GOT3 (cell line): ENCODE results near the gene CACNA1E.

Source experiments
- DNase-seq: peaks from one replicate; lab custom pipeline; 2025; ENCODE audit warnings: mixed read lengths; lab: John Stamatoyannopoulos, UW

CACNA1E gene

DNA sequence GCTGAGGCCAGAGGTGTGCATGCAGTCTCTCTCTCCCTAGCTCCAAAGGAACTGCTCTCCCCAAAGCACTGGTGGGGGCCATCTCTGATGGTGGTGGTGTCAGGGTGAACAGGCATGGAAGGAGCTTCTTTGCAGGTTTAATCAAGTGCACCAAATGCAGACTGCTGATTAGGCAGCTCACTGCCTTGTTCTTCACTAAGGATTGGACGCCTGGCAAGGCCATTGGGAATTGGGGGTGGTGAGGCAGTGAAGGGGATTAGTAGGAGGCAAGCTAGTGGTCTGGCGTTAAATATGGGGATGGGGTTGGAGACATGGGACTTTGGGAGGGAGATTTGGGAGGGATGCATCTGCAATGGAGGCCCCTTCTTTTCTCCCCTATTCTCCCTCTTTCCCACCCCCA is 1.5 kb downstream of the CACNA1E start:
- no peak for DNase-seq

GRCh38 chr1:181485287-181486097 is 2.2 kb downstream of the CACNA1E start:
- no peak for DNase-seq

DNA sequence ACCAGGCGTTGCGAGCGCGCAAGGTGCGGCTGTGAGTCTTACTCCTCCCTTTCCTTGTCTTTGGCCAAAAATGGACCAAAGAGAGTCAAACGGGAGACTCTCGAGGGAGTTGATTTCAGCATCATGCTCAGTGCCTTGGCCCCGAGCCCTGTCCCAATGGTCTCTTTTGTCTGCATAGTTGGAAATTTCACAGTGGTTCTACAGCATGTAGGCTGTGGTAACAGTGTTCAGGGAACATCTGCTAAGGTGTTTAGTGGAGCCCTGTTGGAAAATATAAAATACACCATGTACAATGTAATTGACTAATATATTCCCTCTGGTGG is 2.7 kb downstream of the CACNA1E start:
- DNase-seq = no peak

DNA sequence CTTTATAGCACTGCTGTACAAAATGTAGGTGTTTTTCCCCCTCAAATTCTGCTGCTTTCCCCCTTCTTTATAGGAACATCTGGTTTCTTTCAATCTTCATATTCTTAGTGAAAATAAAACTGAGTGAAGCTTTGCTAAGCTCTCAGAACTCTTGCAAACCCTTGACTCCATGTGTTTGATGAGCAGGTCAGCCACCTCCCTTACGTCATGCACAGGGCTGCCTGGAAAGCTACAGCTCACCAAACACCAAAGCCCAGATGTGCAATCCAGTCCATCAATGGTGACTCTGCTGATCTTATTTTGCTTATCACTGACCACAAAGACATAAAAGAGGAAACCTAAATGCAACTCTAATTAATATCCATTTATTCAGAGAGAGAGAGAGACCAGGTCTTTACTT is 5.5 kb downstream of the CACNA1E start:
- DNase-seq = no peak

- DNase-seq = no peak
These were observed 7.0 kb downstream of the CACNA1E start for GRCh38 chr1:181490276-181490675.

DNA sequence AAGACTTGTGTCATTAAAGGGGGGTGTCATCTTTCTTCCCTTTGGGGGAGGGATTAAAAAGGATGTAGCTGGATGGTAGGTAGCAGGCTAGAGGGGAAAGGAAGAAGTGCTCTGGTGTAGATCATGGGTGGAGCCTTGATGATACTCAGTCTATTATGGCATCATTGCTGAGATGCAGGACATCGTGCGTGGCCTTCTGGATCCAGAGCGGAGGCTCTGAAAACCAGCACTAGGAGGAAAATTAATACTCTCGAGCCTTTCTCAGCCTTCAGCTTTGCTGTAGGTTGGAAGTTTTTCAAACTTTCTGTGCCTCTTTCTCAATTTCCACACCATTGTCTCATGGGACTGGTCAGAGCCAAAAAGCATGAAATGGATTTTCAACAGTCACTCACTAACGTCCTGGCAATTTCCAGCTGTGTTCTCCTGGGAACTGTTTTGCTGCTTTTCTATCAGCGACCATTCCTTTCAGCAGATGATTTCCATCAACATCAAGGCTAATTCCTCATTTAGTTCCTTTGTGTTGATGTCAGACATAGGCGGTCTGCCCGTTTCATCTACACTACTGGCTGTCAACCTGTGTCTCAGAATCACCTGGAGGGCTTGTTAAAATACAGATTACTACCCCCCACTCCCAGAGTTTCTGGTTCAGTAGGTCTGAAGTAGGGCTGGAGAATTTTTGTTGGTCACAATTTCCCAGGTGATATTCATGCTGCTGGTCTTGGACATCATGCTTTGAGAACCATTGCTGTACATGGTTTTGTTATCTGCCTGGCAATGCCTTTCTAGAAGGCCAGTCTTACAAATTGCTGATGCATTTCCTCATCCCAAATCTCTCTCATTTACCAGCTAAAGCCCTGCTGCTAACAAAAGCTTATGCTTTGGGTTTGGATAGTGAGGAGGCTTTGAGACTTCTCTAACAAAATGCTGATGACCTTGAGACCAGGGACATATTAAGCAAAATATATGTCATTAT is 7.7 kb downstream of the CACNA1E start:
- no peak for DNase-seq

DNA sequence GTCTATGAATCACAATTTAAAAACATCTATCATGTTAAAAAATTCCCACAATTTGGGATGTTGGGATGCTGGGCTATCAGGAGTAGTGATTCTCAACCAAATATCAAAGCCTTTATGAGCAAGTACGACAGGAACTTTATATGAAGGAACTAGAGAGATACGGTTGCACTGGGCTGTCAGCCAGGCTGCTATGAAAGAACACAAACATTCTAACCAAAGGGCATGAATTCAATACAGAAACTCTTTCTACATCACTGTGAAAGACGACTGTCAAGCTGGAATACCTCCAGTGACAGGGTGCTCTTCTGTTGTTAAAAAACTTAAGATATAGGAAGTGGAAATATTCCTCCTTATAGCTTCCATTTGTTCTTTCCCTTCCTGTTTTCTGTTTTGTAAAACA is 9.8 kb downstream of the CACNA1E start:
- no peak for DNase-seq

- no peak for DNase-seq
These were observed 10.6 kb downstream of the CACNA1E start for GRCh38 chr1:181493885-181494284.

GRCh38 chr1:181496759-181497158 is 13.4 kb downstream of the CACNA1E start:
- DNase-seq = no peak

DNA sequence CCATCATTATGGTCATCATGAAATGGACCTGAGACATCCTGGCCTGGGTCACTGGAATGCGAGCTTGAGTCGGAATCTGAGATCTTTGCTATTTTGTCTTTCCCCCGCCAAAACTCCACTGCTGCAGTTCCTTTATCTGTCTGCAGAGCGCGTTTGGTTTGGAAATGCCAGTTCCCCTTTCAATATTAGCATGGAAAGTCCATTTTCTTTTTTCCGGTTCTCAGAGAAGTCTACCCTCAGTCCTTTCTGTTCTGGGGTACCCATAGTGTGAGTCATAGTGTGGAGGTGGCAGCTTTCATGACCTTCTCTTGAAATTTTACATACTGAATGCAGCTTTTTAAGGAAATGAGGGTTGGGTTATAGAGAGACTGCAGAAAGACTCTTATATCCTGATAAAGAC is 14.6 kb downstream of the CACNA1E start:
- DNase-seq = no peak

DNA sequence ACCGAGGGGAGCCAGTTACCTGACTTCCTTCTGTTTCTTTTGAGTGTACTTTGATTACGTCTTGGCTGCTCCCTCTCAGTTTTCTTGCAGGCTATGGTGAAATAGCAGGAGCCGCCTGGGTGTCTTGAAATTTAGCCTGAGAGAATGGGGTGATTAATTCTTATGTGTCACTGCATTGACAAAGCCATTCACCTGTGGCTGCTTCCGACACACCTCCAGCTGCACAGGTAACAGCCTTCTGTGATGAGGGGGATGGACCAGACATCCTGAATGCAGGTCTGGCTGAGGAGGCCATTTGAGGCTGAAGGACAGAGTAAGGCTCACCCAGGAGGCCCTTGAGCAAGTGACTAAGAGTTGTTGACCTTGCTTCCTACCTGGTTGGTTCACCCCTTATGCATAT is 16.5 kb downstream of the CACNA1E start:
- DNase-seq = no peak

GRCh38 chr1:181500636-181501035 is 17.3 kb downstream of the CACNA1E start:
- DNase-seq = no peak

DNA sequence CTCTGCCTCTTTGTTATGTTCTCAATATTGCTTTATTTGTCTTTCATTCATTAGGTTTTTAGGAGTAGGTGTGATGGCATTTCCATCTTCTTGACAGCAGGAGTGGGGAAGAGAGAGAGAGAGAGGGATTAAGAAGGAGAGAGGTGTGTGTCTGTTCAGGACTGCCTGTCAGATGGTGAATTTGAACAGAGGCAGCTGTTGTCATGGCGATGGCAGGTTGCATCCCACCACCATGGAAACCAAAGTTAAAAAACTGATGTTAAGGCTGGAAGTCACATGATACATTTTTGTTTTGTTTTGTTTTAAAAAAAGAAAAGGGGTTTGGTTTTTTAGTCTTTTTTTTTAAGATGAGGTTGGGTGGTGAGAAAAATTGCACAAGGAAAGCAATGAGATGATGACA is 18.3 kb downstream of the CACNA1E start:
- no peak for DNase-seq

- DNase-seq = no peak
These were observed 20.0 kb downstream of the CACNA1E start for GRCh38 chr1:181503171-181503810.

GRCh38 chr1:181504399-181504842 is 21.1 kb downstream of the CACNA1E start:
- DNase-seq = no peak

DNA sequence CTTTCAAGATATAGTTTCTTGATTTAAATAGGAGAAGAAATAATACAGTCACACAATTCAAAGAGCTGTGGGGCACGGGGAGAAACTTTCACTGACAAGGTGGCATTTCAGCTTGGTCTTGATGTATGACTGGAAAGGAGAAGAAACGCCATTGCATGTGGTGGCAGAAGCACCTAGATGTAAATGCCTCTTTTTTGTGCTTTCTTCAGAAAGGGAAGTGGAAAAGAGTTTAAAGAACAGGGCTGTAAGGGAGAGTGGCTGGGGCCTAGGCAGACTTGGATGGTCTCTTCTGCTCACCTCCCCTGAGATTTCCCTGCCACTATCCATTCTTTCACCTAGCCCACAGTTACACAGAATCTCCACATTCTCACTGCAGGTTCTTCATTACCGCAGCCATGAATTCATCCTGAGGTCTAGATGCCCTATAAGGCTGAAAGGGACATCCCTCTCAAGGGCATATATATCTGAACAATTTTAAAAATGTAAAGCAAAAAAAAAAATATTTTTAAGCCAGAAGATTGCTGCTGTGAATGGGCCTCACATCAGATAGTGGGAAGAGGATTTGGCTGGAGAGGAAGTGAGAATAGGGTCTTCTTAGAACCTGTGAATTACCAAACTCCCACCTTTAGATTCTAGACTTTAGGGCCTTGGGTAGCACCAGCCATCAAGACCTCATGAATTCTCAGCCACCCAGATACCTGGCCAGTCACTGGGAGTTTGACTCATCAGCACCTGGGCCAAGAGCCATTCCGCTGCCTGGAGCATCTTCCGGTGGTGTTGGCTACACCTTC is 23.4 kb downstream of the CACNA1E start:
- no peak for DNase-seq

GRCh38 chr1:181508486-181509165 is 25.3 kb downstream of the CACNA1E start:
- no peak for DNase-seq

DNA sequence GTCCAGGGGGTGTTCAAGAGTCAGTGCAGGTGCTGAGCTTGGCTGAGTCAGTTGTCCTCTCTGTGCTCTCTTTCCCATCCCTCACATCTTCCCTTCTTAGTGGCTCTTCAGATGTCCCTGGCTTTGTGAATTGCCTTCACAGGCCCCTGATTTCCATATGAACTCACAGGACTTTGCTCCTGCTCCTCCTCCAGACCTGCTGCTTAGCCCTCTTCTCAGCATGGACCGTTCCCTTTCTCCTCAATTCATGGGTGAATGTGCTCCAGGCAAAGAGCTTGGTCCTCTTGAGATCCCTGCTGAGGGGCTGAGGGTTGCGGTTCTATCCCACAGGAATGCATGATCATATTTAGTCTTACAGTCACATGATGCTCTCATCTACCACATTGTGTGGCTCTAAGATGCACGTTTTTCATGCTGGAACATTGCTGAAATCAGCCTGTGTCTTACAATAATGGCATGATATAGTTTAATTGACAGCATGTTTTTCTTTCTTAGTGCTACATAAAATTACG is 30.5 kb downstream of the CACNA1E start:
- DNase-seq = no peak

DNA sequence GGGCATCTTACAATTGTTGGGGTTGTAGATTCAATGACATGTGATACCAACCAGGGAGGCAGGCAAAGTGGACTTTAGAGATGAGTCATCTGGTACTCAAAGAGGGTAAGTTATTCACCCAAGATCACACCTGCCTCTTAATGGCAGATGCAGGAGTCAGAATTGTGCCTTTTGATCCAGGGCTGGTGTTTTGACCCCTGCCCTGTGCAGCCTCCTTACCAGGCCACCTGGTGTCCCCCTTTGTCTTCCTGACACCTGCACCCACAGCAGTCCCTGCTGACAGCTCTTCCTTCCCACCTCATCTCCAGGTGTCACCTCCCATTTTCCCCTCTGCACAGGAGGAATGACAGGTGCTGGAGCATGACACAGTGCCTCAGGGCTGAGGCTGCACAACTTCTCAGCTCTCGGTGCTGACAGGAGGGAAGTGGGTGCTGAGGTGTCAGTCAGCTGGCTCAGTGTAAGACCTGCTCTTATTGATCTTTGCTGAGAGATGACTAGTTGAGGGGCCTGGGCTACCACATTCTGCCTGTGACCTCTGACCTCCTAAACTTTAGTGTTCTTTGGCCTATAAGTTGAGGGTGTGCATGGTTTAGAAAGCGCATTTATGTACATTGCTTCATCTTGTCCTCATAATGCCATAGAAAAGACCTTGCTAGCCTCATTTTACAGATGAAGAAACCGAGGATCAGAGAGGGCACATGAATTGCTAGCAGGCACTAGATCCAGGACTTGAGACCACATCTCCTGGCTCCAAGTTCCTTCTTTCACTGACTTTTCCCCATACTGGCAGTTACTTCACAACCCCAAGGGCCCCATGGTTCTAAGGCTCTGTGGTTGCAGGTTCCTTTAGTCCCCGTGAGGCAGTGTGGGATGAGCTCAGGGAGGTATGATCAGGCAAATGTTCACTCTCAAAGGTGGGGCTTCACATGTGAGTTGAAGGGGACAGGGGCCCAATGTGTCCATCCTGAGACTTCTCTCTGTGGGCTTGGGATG is 31.3 kb downstream of the CACNA1E start:
- no peak for DNase-seq

DNA sequence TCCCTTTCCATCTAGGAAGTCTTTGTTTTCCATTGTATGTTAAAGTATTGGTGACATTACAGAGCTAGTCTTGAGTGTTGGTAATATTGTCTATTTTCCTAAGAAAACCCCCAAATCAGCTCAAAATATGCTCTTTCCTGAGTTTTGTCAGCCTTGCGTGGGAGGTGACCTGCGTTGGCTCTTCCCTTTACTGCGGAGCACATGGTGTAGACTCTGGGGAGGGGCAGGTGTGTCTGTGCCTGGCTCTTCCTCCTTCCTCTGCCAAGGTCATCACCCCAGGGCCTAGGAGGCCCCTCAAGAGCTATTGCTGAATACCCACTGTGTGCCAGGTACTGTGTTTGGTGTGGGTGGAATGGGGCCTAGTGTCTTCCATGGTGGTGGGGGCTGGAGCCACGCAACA is 33.4 kb downstream of the CACNA1E start:
- DNase-seq = no peak
